T-cell (primary cell): ENCODE results near the gene DNAJC5. TPM values are rescaled to one million over a fixed set of nuclear protein-coding genes. Genes with fewer than 3 reads are reported as not detected.
"Not testable (repeated sequence)": the region's sequence is repeated elsewhere in the genome, so short reads cannot be mapped to it uniquely, and the experiment has no call there.

ENCODE experiments used
- ATAC-seq, 4 experiments: fragments of 200-7000 bp in 3 of 4; fragments of 150-1000 bp in 1 of 4; cut with Tn5 transposase; replicated peaks in 1 of 4; 1 replicate in 3 of 4; 2 replicates in 1 of 4; pipeline ENCODE4 v1.10.0; 2021; ENCODE audit warnings: moderate library complexity in 3 of 4, mild to moderate bottlenecking in 2 of 4, moderate number of reproducible peaks in 1 of 4
- CTCF ChIA-PET, 2 donors: fragments of 300-600 bp; sonication (Branson Sonifier 250); formaldehyde crosslinking; loops; one replicate each; lab custom pipeline; 2022; ENCODE audit warnings: antibody characterized with exemption in 2 of 2; lab: Charles Lee
- POLR2A ChIA-PET, 2 donors: fragments of 300-600 bp; sonication (Branson Sonifier 250); formaldehyde crosslinking; loops; one replicate each; lab custom pipeline; 2022; ENCODE audit warnings: antibody characterized with exemption in 2 of 2; lab: Charles Lee
- DNase-seq, 35 experiments: peaks; one replicate each; pipeline versions ENCODE4 v3.0.0 to v3.0.0-alpha.2; 2013 to 2023
- H3K27ac ChIP-seq: one replicate; pipeline ENCODE4 v1.5.1; 2013; ENCODE audit warnings: low read length
- H3K27me3 ChIP-seq, 2 experiments: replicated peaks in 1 of 2; 1 replicate in 1 of 2; 2 replicates in 1 of 2; pipeline versions ENCODE4 v1.6.1 to v1.7.0; 2013; ENCODE audit warnings: low read length in 1 of 2, mixed read lengths in 1 of 2; ENCODE audit not compliant: control insufficient read depth in 2 of 2, insufficient read depth in 2 of 2; ENCODE audit errors: extremely low read depth in 1 of 2
- H3K36me3 ChIP-seq, 2 donors: 1 replicate in 1 of 2; 2 replicates in 1 of 2; pipeline versions ENCODE4 v1.6.1 to v1.7.0; 2013; ENCODE audit warnings: low read length in 1 of 2; ENCODE audit not compliant: control insufficient read depth in 2 of 2, insufficient read depth in 1 of 2; ENCODE audit errors: extremely low read depth in 1 of 2
- H3K4me1 ChIP-seq, 2 experiments: 1 replicate in 1 of 2; 2 replicates in 1 of 2; pipeline versions ENCODE4 v1.6.1 to v1.7.0; 2013; ENCODE audit warnings: low read length in 2 of 2, mixed read lengths in 1 of 2; ENCODE audit not compliant: insufficient read depth in 2 of 2, control insufficient read depth in 1 of 2; ENCODE audit errors: extremely low read depth in 1 of 2
- H3K4me3 ChIP-seq, 2 donors: 1 replicate in 1 of 2; 2 replicates in 1 of 2; pipeline versions ENCODE4 v1.5.1 to v1.7.0; 2013; ENCODE audit warnings: mild to moderate bottlenecking in 2 of 2, low read length in 1 of 2, moderate library complexity in 1 of 2; ENCODE audit not compliant: control insufficient read depth in 1 of 2; ENCODE audit errors: extremely low read depth in 1 of 2
- H3K9me3 ChIP-seq: 2 replicates; pipeline ENCODE4 v1.7.0; 2013
- H3K27ac Mint-ChIP-seq, 2 donors: one replicate each; pipeline ENCODE4 v1.8.0; 2020 to 2021; ENCODE audit warnings: mild to moderate bottlenecking in 2 of 2, mixed read lengths in 2 of 2
- H3K27me3 Mint-ChIP-seq, 2 donors: one replicate each; pipeline ENCODE4 v1.8.0; 2021 to 2022; ENCODE audit warnings: mixed read lengths in 2 of 2
- H3K36me3 Mint-ChIP-seq: one replicate; pipeline ENCODE4 v1.8.0; 2021; ENCODE audit warnings: mixed read lengths
- H3K4me1 Mint-ChIP-seq, 3 donors: one replicate each; pipeline ENCODE4 v1.8.0; 2020 to 2022; ENCODE audit warnings: mixed read lengths in 3 of 3, mild to moderate bottlenecking in 1 of 3
- H3K4me3 Mint-ChIP-seq, 3 donors: one replicate each; pipeline ENCODE4 v1.8.0; 2020 to 2022; ENCODE audit warnings: mild to moderate bottlenecking in 3 of 3, mixed read lengths in 3 of 3, moderate library complexity in 3 of 3
- H3K9me3 Mint-ChIP-seq, 3 donors: one replicate each; pipeline ENCODE4 v1.8.0; 2020 to 2022; ENCODE audit warnings: mixed read lengths in 3 of 3
- WGBS: methylation state at CpG from one replicate; pipeline ENCODE4 v1.1.5; 2013; ENCODE audit warnings: missing lambda C conversion rate; ENCODE audit not compliant: insufficient coverage; 5-methylcytosine and 5-hydroxymethylcytosine counted together
- total RNA-seq, 35 experiments: library from RNA in 6 of 35; stranded (reverse) in 6 of 35; fragments of 120-200 nt in 1 of 35; gene quantifications; one replicate each; pipeline versions ENCODE4 v1.2.1 to v1.2.4 and lab custom pipeline; 2013 to 2026

DNAJC5 gene
- total RNA-seq, 5 donors from 2014 or later (not counting 1 experiment from before 2014, with no cell fraction given) = 35.4 to 63.7 (median 54.9) TPM

- H3K27ac Mint-ChIP-seq = peak overlapping the region; percentile 85 to 87
- H3K27me3 Mint-ChIP-seq = no peaks in the 10 kb centered on the region
- H3K9me3 Mint-ChIP-seq = no peaks in the 10 kb centered on the region
- Histone ChIP-seq H3K4me1 (peaks cover 5 to 22% of the 10 kb centered on the region in 2 experiments), H3K27me3 (peaks cover 0 to 4% of the 10 kb centered on the region in 2 experiments), H3K9me3 (no peaks in the 10 kb centered on the region), H3K27ac (peak overlapping the region; percentile 57), H3K36me3 (peaks cover 6 to 23% of the 10 kb centered on the region in 2 donors), H3K4me3 (peak overlapping the region; percentile 55 to 84)
- H3K36me3 Mint-ChIP-seq = peaks cover 3% of the 10 kb centered on the region
- no peak for DNase-seq
- 85% methylated on average over 9 of the region's 14 CpGs for WGBS
- H3K4me3 Mint-ChIP-seq = peak overlapping the region; percentile 76 to 89 (median 83)
- CTCF ChIA-PET = no interaction called here
- POLR2A ChIA-PET = no interaction called here
- ATAC-seq = no peak
- peaks cover 13 to 23% (median 20%) of the 10 kb centered on the region in 3 donors for H3K4me1 Mint-ChIP-seq
Measured at GRCh38 chr20:63968136-63968927, 73.4 kb downstream of the DNAJC5 start.

DNA sequence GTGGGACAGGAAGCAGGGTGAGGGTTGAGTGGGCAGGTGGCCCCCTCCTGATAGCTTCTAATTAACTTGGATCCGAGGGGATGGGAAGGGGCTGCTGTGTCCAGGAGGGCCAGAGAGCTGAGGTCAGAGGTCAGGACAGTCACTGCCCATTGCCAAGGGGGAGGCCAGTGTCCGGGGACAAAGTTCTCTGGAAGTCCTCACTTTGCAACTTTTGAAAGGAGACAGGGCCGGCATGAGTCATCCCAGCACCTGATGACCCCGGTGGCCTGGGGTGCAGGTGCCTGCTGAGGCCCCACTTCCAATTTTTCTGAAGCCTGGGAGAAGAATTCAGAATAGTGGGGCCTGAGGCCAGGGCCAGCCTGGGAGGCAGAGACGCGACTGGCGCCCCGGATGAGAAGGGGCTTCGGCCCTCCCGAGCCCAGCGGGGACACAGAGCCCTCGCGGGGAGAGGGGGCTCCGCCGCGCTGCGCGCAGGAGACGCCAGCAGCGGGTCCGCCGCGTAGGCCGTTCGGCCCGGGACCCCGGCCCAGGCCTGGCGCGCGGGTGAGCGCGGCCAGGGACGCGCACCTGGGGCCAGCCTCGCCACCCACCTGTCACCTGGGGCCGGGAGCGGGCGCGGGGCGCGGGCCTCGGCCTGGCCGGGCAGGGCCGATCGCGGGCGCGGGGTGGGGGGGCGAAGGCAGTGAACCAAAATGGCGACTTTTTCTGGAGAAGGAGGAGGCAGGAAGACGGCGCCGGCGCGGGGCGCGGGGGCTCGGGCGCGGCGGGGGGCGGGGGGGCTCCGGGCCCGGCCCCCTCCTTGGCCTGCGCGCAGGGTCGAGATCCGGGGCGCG is 74.2 kb downstream of the DNAJC5 start:
- no peaks in the 10 kb centered on the region for H3K9me3 ChIP-seq
- peak overlapping the region; percentile 55 to 84 for H3K4me3 ChIP-seq
- H3K36me3 ChIP-seq = peaks cover under 1 to 15% of the 10 kb centered on the region in 2 donors
- POLR2A ChIA-PET = no interaction called here
- 6% methylated on average over 53 of the region's 70 CpGs for WGBS
- Mint-ChIP-seq H3K4me1 (peaks cover 19 to 31% (median 26%) of the 10 kb centered on the region in 3 donors), H3K27ac (peak overlapping the region; percentile 85 to 87), H3K4me3 (peak overlapping the region; percentile 76 to 89 (median 83)), H3K9me3 (no peaks in the 10 kb centered on the region), H3K36me3 (peaks cover 6% of the 10 kb centered on the region), H3K27me3 (no peaks in the 10 kb centered on the region)
- peaks cover 0 to 4% of the 10 kb centered on the region in 2 experiments for H3K27me3 ChIP-seq
- DNase-seq = peak in 11 of 35 experiments; percentile 28 to 59 (median 38)
- ATAC-seq = peak; percentile 44 to 56 (median 46)
- CTCF ChIA-PET = no interaction called here
- H3K4me1 ChIP-seq = peaks cover 5 to 28% of the 10 kb centered on the region in 2 experiments
- H3K27ac ChIP-seq = peak overlapping the region; percentile 57

- H3K36me3 ChIP-seq = peaks cover under 1 to 19% of the 10 kb centered on the region in 2 donors
- H3K4me3 ChIP-seq = peak within 1 kb of the TSS; percentile 55 to 84
- H3K4me1 Mint-ChIP-seq = peaks cover 20 to 32% (median 32%) of the 10 kb centered on the region in 3 donors
- H3K4me1 ChIP-seq = peaks cover 5 to 31% of the 10 kb centered on the region in 2 experiments
- H3K4me3 Mint-ChIP-seq = peak within 1 kb of the TSS; percentile 76 to 89 (median 83)
- H3K9me3 ChIP-seq = no peaks in the 10 kb centered on the region
- H3K27ac ChIP-seq = peak within 1 kb of the TSS; percentile 57
- POLR2A ChIA-PET = no interaction called here
- no peaks in the 10 kb centered on the region for H3K27me3 Mint-ChIP-seq
- peak; percentile 57 to 69 (median 60) for ATAC-seq
- peak within 1 kb of the TSS; percentile 85 to 87 for H3K27ac Mint-ChIP-seq
- H3K27me3 ChIP-seq = peaks cover 0 to 4% of the 10 kb centered on the region in 2 experiments
- CTCF ChIA-PET = no interaction called here
- DNase-seq = peak in 24 of 35 experiments; percentile 34 to 73 (median 53)
- H3K36me3 Mint-ChIP-seq = peaks cover 6% of the 10 kb centered on the region
- WGBS = 10% methylated on average over 33 of the region's 73 CpGs
- H3K9me3 Mint-ChIP-seq = no peaks in the 10 kb centered on the region
Measured at GRCh38 chr20:63969838-63970713, 75.2 kb downstream of the DNAJC5 start, which contains the start of gene ZNF512B. TSS of gene ZNF512B (minus strand) at chr20:63969930. CDS start at chr20:63967950, 1,980 bp downstream.

DNA sequence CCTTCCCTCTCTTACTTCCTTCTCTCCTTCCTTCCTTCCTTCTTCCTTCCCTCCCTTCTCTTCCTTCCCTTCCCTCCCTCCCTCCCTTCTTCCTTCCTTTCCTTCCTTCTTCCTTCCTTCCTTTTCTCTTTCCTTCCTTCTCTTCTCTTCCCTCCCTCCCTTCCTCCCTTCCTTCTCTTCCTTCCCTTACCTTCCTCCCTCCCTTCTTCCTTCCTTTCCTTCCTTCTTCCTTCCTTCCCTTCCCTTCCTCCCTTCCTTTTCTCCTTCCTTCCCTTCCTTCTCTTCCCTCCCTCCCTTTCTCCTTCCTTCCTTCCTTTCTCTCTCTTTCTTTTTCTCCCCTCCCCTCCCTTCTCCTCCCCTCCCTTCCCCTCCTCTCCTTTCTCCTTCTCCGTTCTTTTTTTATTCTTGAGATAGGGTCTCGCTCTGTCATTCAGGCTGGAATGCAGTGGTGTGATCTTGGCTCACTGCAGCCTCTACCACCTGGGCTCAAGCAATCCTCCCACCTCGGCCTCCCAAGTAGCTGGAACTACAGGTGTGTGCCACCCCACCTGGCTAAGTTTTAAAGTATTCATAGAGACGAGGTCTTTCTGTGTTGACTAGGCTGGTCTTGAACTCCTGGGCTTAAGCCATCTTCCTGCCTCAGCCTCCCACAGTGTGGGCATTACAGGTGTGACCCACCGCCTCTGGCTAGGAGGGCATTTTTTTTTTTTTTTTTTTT is 75.9 kb downstream of the DNAJC5 start:
- DNase-seq (no peak), ATAC-seq (no peak)
- 100% methylated on average over 1 of the region's 5 CpGs for WGBS
- Histone ChIP-seq H3K27ac (no peak overlapping the region), H3K4me3 (no peak overlapping the region), H3K4me1 (peaks cover 5 to 31% of the 10 kb centered on the region in 2 experiments), H3K9me3 (no peaks in the 10 kb centered on the region), H3K36me3 (peaks cover 8 to 24% of the 10 kb centered on the region in 2 donors), H3K27me3 (peaks cover 0 to 4% of the 10 kb centered on the region in 2 experiments)
- Mint-ChIP-seq H3K9me3 (no peaks in the 10 kb centered on the region), H3K4me3 (peak overlapping the region; percentile 62 to 72 (median 69)), H3K4me1 (peaks cover 20 to 34% (median 32%) of the 10 kb centered on the region in 3 donors), H3K27ac (peak overlapping the region; percentile 41 to 69), H3K27me3 (no peaks in the 10 kb centered on the region), H3K36me3 (peaks cover 6% of the 10 kb centered on the region)
- ChIA-PET POLR2A (no interaction called here), CTCF (no interaction called here)

DNA sequence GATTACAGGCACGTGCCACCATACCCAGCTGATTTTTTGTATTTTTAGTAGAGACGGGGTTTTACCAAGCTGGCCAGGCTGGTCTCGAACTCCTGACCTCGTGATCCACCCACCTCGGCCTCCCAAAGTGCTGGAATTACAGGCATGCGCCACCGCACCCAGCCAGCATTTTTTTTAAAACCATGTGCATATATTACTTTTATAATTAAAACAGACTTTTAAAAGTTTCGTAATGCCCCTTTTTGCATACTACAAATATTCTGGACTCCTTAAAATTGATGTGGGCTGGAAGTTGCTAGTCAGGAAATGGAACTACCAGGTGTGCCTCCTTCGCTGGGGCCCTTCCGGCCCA is 77.0 kb downstream of the DNAJC5 start:
- POLR2A ChIA-PET, H3K27ac Mint-ChIP-seq, H3K4me3 ChIP-seq, ATAC-seq, H3K27me3 Mint-ChIP-seq, DNase-seq, H3K36me3 Mint-ChIP-seq, H3K9me3 Mint-ChIP-seq, H3K27me3 ChIP-seq, H3K9me3 ChIP-seq, CTCF ChIA-PET, H3K27ac ChIP-seq: not testable (repeated sequence)
- 40% methylated on average over 1 of the region's 10 CpGs for WGBS
- Mint-ChIP-seq H3K4me1 (peaks cover 28 to 45% (median 42%) of the 10 kb centered on the region in 3 donors), H3K4me3 (peak overlapping the region in 2 of 3 donors; percentile 17 to 72)
- H3K4me1 ChIP-seq = peaks cover 8 to 35% of the 10 kb centered on the region in 2 experiments
- peaks cover 11 to 18% of the 10 kb centered on the region in 2 donors for H3K36me3 ChIP-seq
